ENCODE data around the gene PRKCA. TPM values are rescaled to one million over a fixed set of nuclear protein-coding genes. Genes with fewer than 3 reads are reported as not detected.
A peak's percentile ranks its signal among the peaks of the same experiment; 100 is the strongest.
"Not testable (repeated sequence)": the region's sequence is repeated elsewhere in the genome, so short reads cannot be mapped to it uniquely, and the experiment has no call there.

PRKCA gene
- total RNA-seq (2014; rRNA removed; shearing (Covaris generic)) = 24.5 and 35.4 TPM in 2 replicates
- 6.4 and 10.9 TPM in 2 replicates for polyA plus RNA-seq (2016; fragmentation: Nextera tagmentation; extraction: Ambion mirVana)
- long read RNA-seq = 0 reads

GRCh38 chr17:66301864-66302741 lies at the start of gene PRKCA:
PRKCA (plus strand) TSS chr17:66302613.
- Histone ChIP-seq H3K4me3 (peak within 1 kb of the TSS; percentile 84), H3K9me2 (ENCODE audit: insufficient read depth) (no peaks in the 10 kb centered on the region), H3K27me3 (ENCODE audit: insufficient read depth) (peaks cover 36% of the 10 kb centered on the region), H3K36me3 (ENCODE audit: insufficient read depth) (no peaks in the 10 kb centered on the region), H3K4me2 (peak within 1 kb of the TSS; percentile 97), H3K27ac (ENCODE audit: low read depth) (no peak within 1 kb of the TSS), H3K4me1 (ENCODE audit: insufficient read depth) (peaks cover 25% of the 10 kb centered on the region), H4K20me1 (replicated peaks; ENCODE audit: insufficient read depth) (peaks cover 3% of the 10 kb centered on the region; the same call in 1 of the 2 replicates), H2AFZ (peak within 1 kb of the TSS; percentile 96), H3K79me2 (replicated peaks; ENCODE audit: insufficient read depth) (no peaks in the 10 kb centered on the region), H3F3A (replicated peaks; ENCODE audit: low read depth) (peaks cover 6% of the 10 kb centered on the region; the same call in 1 of the 2 replicates)
- H3K4me1 Mint-ChIP-seq = peaks cover 39% of the 10 kb centered on the region
- peaks cover 20% of the 10 kb centered on the region for H3K27me3 Mint-ChIP-seq (ENCODE audit: insufficient read depth, low read depth, poor library complexity)
- peaks cover under 1% of the 10 kb centered on the region; the same call in 2 of the 3 replicates for H3K36me3 Mint-ChIP-seq (ENCODE audit: low read depth)
- TF ChIP-seq EZH2 (IDR thresholded peaks at IDR 0.05; ENCODE audit: low read depth, unreplicated experiment) (no peak), EZH2phosphoT487 (IDR thresholded peaks at IDR 0.05; ENCODE audit: unreplicated experiment) (no peak), STAT1 (IDR thresholded peaks at IDR 0.05; ENCODE audit: unreplicated experiment) (no peak), POLR2AphosphoS5 (IDR thresholded peaks at IDR 0.05; ENCODE audit: low read depth) (peak; percentile 59; the same call in 1 of the 2 replicates), ZNF462 (CRISPR knock-in tag; IDR thresholded peaks at IDR 0.05) (no peak), JUNB (IDR thresholded peaks at IDR 0.05; ENCODE audit: unreplicated experiment) (no peak), ZNF114 (CRISPR knock-in tag; IDR thresholded peaks at IDR 0.05) (no peak), ZNF331 (CRISPR knock-in tag; IDR thresholded peaks at IDR 0.05; ENCODE audit: low read depth) (no peak)
- peaks cover 2% of the 10 kb centered on the region; the same call in 1 of the 3 replicates for H3K9me3 Mint-ChIP-seq
- peak; percentile 17 for ATAC-seq
- H3K4me3 Mint-ChIP-seq = peak within 1 kb of the TSS; percentile 97
- peak; percentile 82 for DNase-seq (ENCODE audit: low spot score)
- no peak within 1 kb of the TSS for H3K27ac Mint-ChIP-seq

- H3K4me1 Mint-ChIP-seq; H3K36me3 Mint-ChIP-seq (ENCODE audit: low read depth); ATAC-seq: not testable (repeated sequence)
Measured at GRCh38 chr17:66253458-66253857, 49.0 kb upstream of the PRKCA start.

More at GRCh38 chr17:66253458-66253857, 49.0 kb upstream of the PRKCA start:
- H3K4me3 Mint-ChIP-seq; H3K27ac ChIP-seq (ENCODE audit: low read depth); DNase-seq (ENCODE audit: low spot score); H4K20me1 ChIP-seq (replicated peaks; ENCODE audit: insufficient read depth); H3K27ac Mint-ChIP-seq; H3K27me3 ChIP-seq (ENCODE audit: insufficient read depth); H3K36me3 ChIP-seq (ENCODE audit: insufficient read depth); H3K4me2 ChIP-seq; H3K4me3 ChIP-seq; H3F3A ChIP-seq (replicated peaks; ENCODE audit: low read depth); H3K27me3 Mint-ChIP-seq (ENCODE audit: insufficient read depth, low read depth, poor library complexity); H3K4me1 ChIP-seq (ENCODE audit: insufficient read depth); H3K9me2 ChIP-seq (ENCODE audit: insufficient read depth); H3K9me3 Mint-ChIP-seq; H3K79me2 ChIP-seq (replicated peaks; ENCODE audit: insufficient read depth): not testable (repeated sequence)
- H2AFZ ChIP-seq = peak overlapping the region; percentile 66; the same call in 1 of the 2 replicates
